ENCODE measurements around the gene RCBTB1.
"Not testable (repeated sequence)": the region's sequence is repeated elsewhere in the genome, so short reads cannot be mapped to it uniquely, and the experiment has no call there.

The RCBTB1 gene

DNA sequence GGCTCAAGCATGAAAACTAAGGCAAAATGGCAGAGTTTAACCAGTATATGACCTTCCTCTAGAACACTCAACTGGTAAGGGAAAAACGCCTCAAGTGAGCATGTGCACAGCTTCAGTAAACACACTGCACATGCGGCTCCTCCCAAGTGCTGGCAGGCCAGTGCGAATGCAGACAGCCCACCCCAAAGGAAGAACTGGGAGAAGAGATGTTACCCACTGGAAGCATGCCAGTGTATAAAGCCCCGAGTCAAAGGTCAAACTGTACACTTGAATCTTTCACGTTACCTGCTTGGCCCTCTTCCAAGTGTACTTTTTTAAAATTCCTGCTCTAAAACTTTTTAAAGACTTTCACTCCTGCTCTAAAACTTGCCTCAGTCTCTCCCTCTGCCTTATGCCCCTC is 19.2 kb upstream of the RCBTB1 start:
- DNase-seq (ENCODE audit: low read depth in 2 of 2): no peak

DNA sequence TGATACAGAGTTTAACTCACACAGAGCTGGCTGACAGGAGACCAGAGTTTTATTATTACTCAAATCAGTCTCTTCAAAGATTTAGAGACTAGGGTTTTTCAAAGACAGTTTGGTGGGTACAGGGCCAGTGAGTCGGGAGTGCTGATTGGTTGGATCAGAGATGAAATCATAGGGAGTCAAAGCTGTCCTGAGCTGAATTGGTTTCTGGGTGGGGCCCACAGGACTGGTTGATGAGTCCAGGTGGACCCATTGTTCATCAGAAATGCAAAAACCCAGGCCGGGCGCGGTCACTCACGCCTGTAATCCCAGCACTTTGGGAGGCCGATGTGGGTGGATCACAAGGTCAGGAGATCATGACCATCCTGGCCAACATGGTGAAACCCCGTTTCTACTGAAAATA is 17.3 kb upstream of the RCBTB1 start:
- not testable (repeated sequence) for DNase-seq (ENCODE audit: low read depth in 2 of 2)

DNA sequence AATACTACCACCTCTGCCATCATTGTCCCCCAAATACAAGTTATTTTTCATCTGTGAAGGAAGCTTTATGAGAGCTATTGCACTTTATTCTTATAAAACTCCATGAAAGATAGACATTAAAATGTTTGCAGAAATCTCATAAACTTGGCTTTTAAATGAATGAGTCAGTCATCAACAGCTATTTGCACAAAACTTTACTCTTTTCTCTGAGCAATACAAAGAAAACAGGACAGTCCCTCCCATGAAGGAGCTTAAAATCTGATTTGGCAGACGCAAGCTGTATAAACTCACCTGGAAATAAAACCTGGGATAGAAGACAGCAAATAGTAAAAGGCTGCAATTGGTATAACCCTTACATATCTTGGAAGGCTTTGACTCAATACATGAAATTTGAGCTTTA is 16.6 kb upstream of the RCBTB1 start:
- no peak for DNase-seq (ENCODE audit: low read depth in 2 of 2)

DNA sequence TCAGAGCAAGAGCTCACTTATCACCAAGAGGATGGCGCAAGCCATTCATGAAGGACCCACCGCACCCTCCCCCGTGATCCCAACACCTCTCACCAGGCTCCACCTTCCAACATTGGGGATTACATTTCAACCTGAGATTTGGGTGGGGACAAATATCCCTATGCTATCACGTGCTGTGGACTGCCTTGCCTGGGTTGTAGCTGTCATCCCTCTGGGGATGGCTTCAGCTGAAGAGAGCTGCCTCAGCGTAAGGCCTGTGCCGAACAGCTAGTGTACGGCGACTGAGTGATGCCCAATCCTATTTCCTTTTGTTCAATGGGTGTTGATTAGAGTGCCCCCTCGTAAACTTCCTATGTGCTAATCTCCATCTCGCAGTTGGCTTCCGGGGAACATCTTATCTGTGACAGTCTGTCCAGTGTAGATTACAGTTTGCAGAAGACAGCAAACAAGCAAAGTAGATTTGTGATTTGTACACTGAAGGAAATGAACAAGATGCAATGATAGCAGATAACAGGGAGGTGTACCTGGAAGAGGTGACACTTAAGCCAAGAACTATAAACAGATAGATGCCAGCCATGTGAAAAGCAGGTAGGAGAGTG is 11.8 kb upstream of the RCBTB1 start:
- no peak for DNase-seq (ENCODE audit: low read depth in 2 of 2)

DNA sequence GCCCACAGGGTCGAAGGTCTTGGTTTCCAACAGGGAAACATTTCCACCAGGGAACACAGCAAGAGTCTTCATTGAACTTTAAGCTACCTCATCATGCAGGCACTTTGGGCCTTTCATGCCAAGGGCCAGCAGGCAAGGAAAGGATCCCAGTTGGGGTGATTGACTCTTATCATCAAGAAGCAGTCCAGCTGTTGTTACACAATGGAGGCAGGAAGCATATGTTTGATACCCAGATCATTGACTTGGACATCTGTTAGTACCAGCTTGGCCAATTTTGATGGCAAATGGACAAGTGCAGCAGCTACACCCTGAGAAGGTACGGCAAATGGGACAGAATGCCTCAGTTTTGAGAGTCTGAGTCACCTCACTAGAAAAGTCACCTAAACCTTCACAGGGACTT is 10.9 kb upstream of the RCBTB1 start:
- no peak for DNase-seq (ENCODE audit: low read depth in 2 of 2)

DNA sequence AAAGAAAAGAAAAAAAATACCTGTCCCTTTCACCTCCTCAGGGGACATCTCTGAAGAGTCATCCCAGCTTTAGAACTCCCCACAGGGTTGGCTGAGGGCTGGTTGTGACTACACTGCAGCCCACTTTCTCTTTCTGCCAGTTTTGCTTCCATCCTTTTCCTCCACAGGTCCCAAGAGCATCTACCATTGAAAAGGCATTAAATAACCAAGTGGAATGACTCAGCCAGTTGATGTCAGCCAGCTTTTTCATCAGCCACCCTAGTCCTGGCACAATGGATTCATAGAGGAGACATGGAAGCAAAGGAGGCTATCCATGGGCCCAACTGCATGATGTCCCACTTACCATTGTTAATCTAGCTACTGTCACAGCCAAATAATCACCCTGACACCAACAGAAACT is 9.2 kb upstream of the RCBTB1 start:
- DNase-seq (ENCODE audit: low read depth in 2 of 2): no peak

DNA sequence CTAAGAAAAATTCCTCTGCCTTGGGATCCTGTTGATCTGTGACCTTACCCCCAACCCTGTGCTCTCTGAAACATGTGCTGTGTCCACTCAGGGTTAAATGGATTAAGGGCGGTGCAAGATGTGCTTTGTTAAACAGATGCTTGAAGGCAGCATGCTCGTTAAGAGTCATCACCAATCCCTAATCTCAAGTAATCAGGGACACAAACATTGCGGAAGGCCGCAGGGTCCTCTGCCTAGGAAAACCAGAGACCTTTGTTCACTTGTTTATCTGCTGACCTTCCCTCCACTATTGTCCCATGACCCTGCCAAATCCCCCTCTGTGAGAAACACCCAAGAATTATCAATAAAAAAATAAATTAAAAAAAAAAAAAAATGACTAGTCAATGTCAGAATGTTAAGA is 8.5 kb upstream of the RCBTB1 start:
- DNase-seq (ENCODE audit: low read depth in 2 of 2): not testable (repeated sequence)

DNA sequence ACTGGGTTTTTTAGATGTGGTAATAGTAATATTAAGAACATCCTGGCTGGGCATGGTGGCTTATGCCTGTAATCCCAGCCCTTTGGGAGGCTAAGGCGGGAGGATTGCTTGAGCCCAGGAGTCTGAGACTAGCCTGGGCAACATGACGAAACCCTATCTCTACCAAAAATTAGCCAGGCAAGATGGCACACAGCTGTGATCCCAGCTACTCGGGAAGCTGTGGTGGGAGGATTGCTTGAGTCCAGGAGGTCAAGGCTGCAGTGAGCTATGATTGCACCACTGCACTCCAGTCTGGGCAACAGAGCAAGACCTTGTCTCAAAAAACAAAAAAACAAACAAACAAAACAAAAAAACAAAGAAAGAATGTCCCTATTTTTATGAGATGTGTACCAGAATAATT is 5.4 kb upstream of the RCBTB1 start:
- DNase-seq (ENCODE audit: low read depth in 2 of 2): not testable (repeated sequence)

DNA sequence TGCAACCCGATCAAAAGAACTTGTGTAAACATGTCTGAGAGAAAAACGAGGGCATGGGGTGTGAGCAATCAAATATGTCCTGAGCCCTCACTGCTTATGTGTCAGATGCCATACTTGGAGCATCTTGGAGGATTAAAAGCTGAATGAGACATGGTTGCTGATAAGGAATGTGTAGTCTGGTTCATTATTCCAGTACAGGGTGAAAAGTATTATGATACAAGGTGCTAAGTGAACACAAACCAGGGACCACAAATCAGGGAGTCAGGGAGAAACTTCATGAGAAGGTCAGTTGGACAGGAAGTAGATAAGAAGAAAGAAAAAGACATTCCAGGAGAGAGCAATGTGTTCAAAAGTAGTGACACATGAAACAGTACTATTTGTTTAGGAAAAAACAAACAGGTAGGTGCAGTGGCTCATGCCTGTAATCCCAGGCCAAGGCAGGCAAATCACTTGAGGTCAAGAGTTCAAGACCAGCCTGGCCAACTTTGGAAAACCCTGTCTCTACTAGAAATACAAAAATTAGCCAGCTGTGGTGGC is 2.0 kb upstream of the RCBTB1 start:
- no peak for DNase-seq (ENCODE audit: low read depth in 2 of 2)

DNA sequence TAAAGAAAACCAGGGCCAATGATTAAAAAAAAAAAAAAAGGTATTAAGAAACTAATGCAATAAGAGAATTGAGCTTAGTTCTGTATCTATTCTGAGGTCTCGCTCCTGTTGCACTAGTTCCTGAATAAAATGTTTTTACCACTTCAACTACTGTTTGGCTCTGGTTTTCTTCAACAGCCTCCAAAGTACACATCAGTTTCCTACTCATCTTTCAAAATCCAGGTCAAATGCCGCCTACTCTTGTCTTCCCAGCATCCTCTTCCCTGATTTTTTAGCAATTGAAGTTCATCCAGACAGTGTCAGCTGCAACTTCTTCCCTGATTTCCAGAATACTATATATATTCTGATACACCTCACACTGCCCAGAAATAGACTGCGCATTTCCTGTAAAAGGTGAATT is 1.4 kb upstream of the RCBTB1 start:
- no peak for DNase-seq (ENCODE audit: low read depth in 2 of 2)

DNA sequence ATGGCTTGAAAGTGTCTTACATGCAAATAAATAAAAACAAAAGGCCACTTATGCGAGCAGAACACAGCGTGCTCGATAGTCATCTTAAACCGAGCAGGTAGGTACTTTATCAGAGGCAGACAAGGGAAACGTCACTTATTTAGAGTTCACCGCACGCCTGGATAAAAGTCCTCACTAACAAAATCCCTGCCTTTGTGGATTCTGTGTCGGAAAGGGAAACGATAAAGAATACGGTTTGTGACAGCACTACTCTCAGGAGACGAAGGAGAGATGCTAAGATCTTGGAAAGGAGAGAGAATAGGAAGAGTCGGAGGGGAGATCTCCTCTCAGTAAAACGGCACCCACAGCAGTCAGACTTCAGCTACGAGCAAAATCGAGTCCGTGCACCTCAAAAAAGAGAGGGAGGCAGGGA is 581 bp downstream of the RCBTB1 start:
- no peak for DNase-seq (ENCODE audit: low read depth in 2 of 2)

DNA sequence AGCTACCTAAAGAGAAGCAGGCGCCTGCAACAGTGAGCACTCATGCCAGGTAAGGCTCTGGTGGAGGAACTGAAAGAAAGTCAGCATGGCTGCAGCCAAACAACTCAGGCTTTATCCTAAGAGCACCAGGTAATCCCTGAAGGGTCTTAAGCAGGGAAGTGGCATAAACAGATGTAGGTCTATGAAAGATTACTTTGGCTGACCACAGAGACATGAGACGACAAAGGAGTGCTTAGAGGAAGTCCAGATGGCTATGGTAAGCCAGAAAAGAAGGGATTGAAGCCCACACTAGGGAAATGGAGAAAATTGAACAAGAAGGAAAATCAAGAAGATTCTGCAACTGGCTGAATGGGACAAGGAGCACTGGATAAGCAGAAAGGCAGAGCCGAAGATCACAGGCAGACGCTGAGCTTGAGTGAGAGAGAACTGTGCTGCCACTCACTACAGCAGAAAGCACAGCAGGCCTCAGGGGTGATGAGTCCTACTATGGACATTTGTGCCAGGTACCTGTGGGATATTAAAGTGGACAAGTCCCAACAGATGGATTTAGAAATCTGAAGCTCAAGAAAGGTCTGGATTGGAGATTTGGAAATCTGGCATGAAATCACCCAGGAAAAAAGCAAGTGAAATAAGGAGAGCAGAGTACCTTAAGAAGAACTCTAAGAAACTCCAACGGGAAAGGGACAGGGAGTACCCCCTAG is 4.2 kb downstream of the RCBTB1 start:
- no peak for DNase-seq (ENCODE audit: low read depth in 2 of 2)

DNA sequence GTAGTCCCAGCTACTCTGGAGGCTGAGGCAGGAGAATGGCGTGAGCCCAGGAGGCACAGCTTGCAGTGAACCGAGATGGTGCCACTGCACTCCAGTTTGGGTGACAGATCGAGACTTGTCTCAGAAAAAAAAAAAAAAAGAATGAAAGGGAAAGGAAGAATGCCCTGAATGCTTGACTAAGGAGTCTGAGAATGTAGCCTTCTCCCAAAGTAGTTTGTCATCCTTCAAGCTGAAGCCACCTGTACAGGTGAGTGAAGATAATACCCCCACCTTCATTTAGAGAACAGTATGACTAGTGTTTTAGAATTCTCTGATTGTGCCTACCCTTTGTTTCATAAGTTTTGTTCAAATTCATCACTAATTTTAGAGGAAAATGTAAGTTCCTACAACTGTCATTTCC is 5.9 kb downstream of the RCBTB1 start:
- DNase-seq (ENCODE audit: low read depth in 2 of 2): no peak

DNA sequence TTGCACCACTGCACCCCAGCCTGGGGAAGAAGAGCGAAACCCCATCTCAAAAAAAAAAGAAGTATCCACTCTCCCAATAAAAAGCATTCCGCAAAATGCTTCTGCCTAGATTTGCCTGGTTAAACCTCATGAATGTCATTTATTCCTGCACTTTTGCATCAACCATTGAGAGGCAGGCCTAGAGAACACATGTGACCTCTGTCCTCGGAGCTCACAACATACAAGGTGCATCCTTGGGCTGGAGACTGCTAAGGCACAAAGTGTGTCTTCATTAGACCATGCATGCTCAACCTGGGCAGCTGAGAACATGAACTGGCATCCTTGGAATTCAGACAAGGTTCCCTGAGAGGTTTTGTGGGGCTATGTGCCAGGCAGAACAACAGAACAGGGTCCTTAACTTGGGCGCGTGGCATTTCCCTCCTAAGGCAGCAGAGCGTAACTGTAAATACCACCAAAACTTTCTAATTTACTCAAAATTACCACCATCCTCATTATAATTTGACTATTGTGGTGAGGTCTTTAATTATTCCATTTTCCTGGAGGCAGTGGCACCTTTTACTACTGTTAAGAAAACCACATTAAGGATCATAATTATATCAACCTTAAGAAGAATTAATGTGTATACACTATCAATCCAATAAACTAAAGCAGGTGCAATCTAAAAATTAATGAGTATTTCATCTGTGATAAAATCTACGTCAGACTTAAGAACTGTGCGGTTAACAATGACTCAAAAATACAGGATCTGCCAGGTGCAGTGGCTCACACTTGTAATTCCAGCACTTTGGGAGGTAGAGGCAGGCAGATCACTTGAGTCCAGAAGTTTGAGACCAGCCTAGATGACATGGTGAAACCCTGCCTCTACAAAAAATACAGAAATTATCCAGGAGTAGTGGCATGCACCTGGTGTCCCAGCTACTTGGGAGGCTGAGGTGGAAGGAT is 13.8 kb downstream of the RCBTB1 start:
- no peak for DNase-seq (ENCODE audit: low read depth in 2 of 2)

DNA sequence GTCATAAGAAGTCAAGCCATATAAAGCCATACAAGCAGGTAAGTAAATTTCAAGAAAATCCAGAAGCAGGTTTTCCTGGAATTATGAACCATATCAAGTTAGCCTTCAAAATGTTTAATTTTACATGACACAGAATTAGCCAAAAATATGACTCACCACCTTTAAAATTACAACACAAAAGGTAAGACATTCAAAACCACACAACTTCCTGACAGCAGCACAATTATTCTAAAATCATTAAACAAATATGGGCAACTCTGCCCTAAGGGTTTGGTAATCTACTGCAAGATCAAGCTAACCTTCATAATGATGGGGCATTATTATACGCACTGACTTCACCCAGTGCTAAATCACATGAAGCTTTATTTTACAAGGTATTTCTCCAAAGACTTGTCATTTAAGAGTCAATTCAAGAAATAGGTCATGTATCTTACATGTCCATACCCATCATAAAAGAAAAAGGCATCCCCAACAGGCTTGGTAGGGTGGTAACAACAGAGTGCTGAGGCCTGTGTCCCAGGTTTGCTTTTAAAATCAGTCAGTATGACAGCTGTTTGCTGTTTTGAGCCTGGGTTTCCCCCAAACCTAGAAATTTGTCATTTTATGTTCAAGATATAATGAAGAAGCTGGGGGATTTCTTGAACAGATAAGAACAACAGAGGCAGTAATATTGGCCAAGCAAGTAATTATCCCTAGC is 15.2 kb downstream of the RCBTB1 start:
- no peak for DNase-seq (ENCODE audit: low read depth in 2 of 2)

DNA sequence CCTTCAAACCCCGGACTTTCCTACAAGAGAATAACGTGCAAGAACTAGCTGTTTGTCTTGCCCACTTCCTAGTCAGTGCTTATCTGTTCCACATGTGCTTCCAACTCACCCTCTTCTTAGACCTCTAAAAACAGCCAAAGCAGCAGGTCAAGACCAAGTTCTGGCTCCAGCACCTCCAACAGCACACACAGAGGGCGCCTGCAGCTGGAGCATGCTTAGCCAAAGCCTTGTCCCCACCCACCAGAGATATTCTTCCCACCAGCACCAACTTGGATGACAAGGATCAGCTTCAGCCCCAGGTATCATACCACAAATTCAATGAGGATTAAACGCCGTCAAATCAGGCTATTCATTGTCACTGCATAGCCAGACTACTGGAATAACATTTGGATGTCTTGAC is 17.9 kb downstream of the RCBTB1 start:
- no peak for DNase-seq (ENCODE audit: low read depth in 2 of 2)

DNA sequence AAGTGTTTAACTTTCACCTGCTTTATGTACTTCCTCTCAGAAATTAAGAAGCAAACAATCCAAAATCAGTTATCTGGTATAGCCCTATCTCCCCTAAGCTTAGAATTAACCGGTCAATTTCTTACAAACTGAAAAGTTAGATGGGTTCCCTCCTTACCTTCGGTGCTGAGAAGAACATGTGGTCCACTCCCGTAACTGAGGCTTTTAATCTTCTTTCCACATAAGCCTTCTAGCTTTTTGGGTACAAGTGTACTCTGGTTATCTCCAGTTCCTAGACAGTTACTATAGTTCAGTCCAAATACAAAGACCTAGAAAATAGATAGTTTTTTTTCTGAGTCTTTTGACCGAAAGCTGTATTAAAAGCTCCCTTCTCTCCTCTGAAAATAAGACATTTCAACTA is 18.9 kb downstream of the RCBTB1 start:
- no peak for DNase-seq (ENCODE audit: low read depth in 2 of 2)

DNA sequence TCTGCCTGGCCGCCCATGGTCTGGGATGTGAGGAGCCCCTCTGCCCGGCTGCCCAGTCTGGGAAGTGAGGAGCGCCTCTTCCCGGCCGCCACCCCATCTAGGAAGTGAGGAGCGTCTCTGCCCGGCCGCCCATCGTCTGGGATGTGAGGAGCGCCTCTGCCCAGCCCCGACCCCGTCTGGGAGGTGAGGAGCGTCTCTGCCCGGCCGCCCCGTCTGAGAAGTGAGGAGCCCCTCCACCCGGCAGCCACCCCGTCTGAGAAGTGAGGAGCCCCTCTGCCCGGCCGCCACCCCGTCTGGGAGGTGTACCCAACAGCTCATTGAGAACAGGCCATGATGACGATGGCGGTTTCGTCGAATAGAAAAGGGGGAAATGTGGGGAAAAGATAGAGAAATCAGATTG is 19.9 kb downstream of the RCBTB1 start:
- DNase-seq (ENCODE audit: low read depth in 2 of 2): not testable (repeated sequence)

DNA sequence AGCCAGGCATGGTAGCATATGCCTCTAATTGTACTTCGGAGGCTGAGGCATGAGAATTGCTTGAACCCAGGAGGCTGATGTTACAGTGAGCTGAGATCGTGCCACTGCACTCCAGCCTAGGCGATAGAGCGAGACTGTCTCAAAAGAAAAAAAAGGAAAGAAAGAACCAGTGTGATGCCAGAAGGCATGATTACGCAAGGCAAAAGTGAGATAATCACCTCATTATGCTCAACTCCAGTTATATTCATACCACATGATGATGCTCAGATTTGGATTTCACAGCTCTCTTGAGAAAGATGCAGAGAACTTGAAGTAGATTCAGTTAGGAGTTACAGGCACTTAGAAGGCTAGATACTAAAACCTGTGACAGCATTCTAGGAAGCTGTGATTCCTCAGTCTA is 21.8 kb downstream of the RCBTB1 start:
- DNase-seq (ENCODE audit: low read depth in 2 of 2): no peak

DNA sequence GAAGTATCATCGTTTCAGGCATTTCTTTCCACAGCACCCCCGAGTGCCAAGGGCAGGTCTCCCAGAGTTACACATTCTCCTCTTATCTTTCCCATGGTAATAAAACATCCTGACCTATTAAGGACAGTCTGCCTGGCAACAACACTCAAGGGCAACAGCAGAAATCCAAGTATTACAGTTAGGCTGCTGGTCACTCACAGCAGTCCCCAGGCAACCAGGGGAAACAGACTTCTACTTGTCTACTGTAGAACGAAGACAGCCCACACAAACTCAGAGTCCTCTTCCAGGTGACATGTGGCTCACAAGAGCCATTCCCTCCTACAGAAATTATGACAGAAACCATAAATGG is 24.3 kb downstream of the RCBTB1 start:
- DNase-seq (ENCODE audit: low read depth in 2 of 2): no peak

DNA sequence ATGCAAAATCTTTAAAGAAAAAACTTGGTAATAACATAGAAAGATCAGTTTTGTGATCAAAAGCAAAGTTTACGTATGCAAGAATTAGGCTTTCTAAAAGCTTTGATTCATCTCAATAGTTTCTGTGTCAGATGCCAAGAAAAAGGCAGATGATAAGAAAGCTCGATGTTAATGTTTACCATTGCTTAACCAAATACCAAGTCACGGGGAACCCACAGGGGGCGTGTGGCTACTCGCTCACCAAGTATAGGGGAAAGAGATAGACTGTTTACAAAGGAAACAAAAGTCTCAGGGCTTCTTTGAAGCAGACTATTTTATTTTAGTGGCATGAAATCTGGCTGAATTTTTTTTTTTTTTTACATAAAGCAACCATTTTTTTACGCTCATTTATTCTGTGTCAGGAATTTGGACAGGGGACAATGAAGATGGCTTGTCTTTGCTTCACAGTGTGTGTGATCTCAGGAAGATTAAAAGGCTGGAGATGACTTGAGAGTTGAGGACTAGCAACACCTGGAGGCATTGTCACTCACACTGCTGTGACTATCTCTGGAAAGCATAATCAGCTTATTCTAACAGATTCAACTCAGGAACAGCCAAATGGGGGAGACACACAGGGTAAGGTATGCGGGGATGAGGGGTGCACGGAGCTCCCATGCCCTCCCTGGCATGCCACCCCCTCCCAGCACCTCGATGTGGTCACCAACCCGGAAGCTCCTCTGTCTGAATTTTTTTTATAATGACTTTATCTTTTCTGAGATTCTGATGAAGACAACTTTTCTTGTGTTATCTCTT is 24.9 kb downstream of the RCBTB1 start:
- DNase-seq (ENCODE audit: low read depth in 2 of 2): no peak

All from stimulated activated CD4-positive, alpha-beta T cell treated with anti-CD3 and anti-CD28 coated beads, Interleukin-12 subunit alpha, Interleukin-12 subunit beta, amount 100 ng/mL, for 24 hours (primary cell).